Endothelial cell of umbilical vein (primary cell): Measurements from ENCODE around the gene SLC7A4. TPM values are rescaled to one million over a fixed set of nuclear protein-coding genes. Genes with fewer than 3 reads are reported as not detected.

Experiments
- BruUV-seq: library from RNA; stranded (reverse); fragments of 400-500 nt; replicated peaks from 2 replicates; lab custom pipeline; 2021; lab: Mats Ljungman, UMichigan
- CTCF ChIA-PET: fragments of 300-600, 350-600 bp; sonication (Branson Sonifier 250); formaldehyde crosslinking; loops from one replicate; lab custom pipeline; 2021; ENCODE audit warnings: antibody characterized with exemption, inconsistent platforms; lab: Charles Lee
- POLR2A ChIA-PET: fragments of 300-600, 350-600 bp; sonication (Branson Sonifier 250); formaldehyde crosslinking; loops from one replicate; lab custom pipeline; 2021; ENCODE audit warnings: antibody characterized with exemption, inconsistent platforms; lab: Charles Lee
- DNase-seq: peaks from one replicate; pipeline ENCODE4 v3.0.0-alpha.2; 2011; ENCODE audit warnings: low read depth, low spot score
- FAIRE-seq: peaks from 2 replicates; lab custom pipeline; 2011; peaks lifted over from hg19 to GRCh38; lab: Jason Lieb, UNC
- H2AFZ ChIP-seq: 2 replicates; pipeline ENCODE4 v1.6.0; 2012; ENCODE audit warnings: low read depth, low read length, control low read depth, inconsistent platforms
- H3K27ac ChIP-seq: 2 replicates; pipeline ENCODE4 v1.5.1; 2011; ENCODE audit warnings: low read depth, mild to moderate bottlenecking, control low read depth, low read length, moderate library complexity; ENCODE audit not compliant: insufficient read depth
- H3K27me3 ChIP-seq, 2 experiments: 2 replicates each; pipeline versions ENCODE4 v1.6.0 to v1.6.1; 2011; ENCODE audit warnings: low read length in 2 of 2, mixed read lengths in 1 of 2; ENCODE audit not compliant: control insufficient read depth in 2 of 2, insufficient read depth in 2 of 2
- H3K36me3 ChIP-seq, 2 experiments: 2 replicates in 1 of 2; 3 replicates in 1 of 2; pipeline ENCODE4 v1.5.1; 2011; ENCODE audit warnings: low read length in 2 of 2, mild to moderate bottlenecking in 1 of 2, moderate library complexity in 1 of 2; ENCODE audit not compliant: control insufficient read depth in 2 of 2, insufficient read depth in 2 of 2; ENCODE audit errors: extremely low read depth in 1 of 2
- H3K4me1 ChIP-seq: 3 replicates; pipeline ENCODE4 v1.5.1; 2011; ENCODE audit warnings: mild to moderate bottlenecking, low read length; ENCODE audit not compliant: control insufficient read depth, insufficient read depth; ENCODE audit errors: extremely low read depth
- H3K4me2 ChIP-seq: 2 replicates; pipeline ENCODE4 v1.6.1; 2011; ENCODE audit warnings: low read length, control low read depth, mixed read lengths; ENCODE audit not compliant: insufficient read depth
- H3K4me3 ChIP-seq, 3 experiments: fragments of 200-600 bp in 1 of 3; sonication (generic), shearing (Covaris generic) in 1 of 3; replicated peaks in 1 of 3; 2 replicates each; pipeline ENCODE4 v1.5.1; 2011 to 2016; ENCODE audit warnings: control low read depth in 3 of 3, low read length in 3 of 3, mild to moderate bottlenecking in 2 of 3, inconsistent platforms in 1 of 3, low read depth in 1 of 3, moderate library complexity in 1 of 3; ENCODE audit not compliant: insufficient read depth in 1 of 3
- H3K79me2 ChIP-seq: 2 replicates; pipeline ENCODE4 v1.6.0; 2012; ENCODE audit warnings: low read length, inconsistent platforms; ENCODE audit not compliant: control insufficient read depth, insufficient read depth
- H3K9ac ChIP-seq: replicated peaks from 2 replicates; pipeline ENCODE3; 2011; ENCODE audit warnings: low read length, control low read depth; ENCODE audit not compliant: insufficient read depth; ENCODE audit errors: extremely low read depth
- H3K9me1 ChIP-seq: replicated peaks from 3 replicates; pipeline ENCODE4 v1.6.0; 2011; ENCODE audit warnings: mild to moderate bottlenecking, low read length; ENCODE audit not compliant: control insufficient read depth, insufficient read depth; ENCODE audit errors: extremely low read depth
- H3K9me3 ChIP-seq: replicated peaks from 2 replicates; pipeline ENCODE4 v1.5.1; 2012; ENCODE audit warnings: low read length, inconsistent platforms; ENCODE audit not compliant: control insufficient read depth, insufficient read depth
- H4K20me1 ChIP-seq: replicated peaks from 2 replicates; pipeline ENCODE3; 2011; ENCODE audit warnings: mild to moderate bottlenecking, low read length; ENCODE audit not compliant: control insufficient read depth, insufficient read depth; ENCODE audit errors: extremely low read depth
- CTCF ChIP-seq, 2 donors: IDR thresholded peaks; 1 replicate in 1 of 2; 2 replicates in 1 of 2; pipeline ENCODE4 v1.5.1; 2011; ENCODE audit warnings: low read length in 2 of 2, mild to moderate bottlenecking in 2 of 2, moderate library complexity in 2 of 2, control low read depth in 1 of 2, inconsistent platforms in 1 of 2, low read depth in 1 of 2; ENCODE audit not compliant: insufficient read depth in 1 of 2; ENCODE audit errors: extremely low read depth in 1 of 2
- EZH2 ChIP-seq: IDR thresholded peaks from 2 replicates; pipeline ENCODE4 v1.6.1; 2012; ENCODE audit warnings: borderline replicate concordance, low read depth, mild to moderate bottlenecking, moderate library complexity, low read length, inconsistent platforms; ENCODE audit not compliant: severe bottlenecking
- FOS ChIP-seq: IDR thresholded peaks from 2 replicates; pipeline ENCODE4 v1.6.1; 2011; ENCODE audit warnings: mild to moderate bottlenecking, low read length, moderate library complexity, borderline replicate concordance; ENCODE audit not compliant: insufficient read depth
- GATA2 ChIP-seq: IDR thresholded peaks from 2 replicates; pipeline ENCODE4 v1.7.0; 2011; ENCODE audit warnings: low read depth, mild to moderate bottlenecking, moderate library complexity, mixed read lengths, low read length; ENCODE audit not compliant: insufficient read length, insufficient read depth
- JUN ChIP-seq: IDR thresholded peaks from 2 replicates; pipeline ENCODE4 v1.6.1; 2011; ENCODE audit warnings: borderline replicate concordance, low read depth; ENCODE audit not compliant: insufficient read length, insufficient read depth
- MYC ChIP-seq: IDR thresholded peaks from one replicate; pipeline ENCODE4 v1.6.1; 2011; ENCODE audit warnings: mild to moderate bottlenecking, low read depth, low read length
- POLR2A ChIP-seq: IDR thresholded peaks from 2 replicates; pipeline ENCODE4 v1.6.1; 2012; ENCODE audit warnings: low read depth, mild to moderate bottlenecking, control low read depth, low read length
- POLR2AphosphoS5 ChIP-seq: IDR thresholded peaks from 2 replicates; pipeline ENCODE4 v1.6.1; 2012; ENCODE audit warnings: low read depth, mild to moderate bottlenecking, control low read depth, low read length, moderate library complexity; ENCODE audit not compliant: insufficient read depth
- dilution Hi-C: fragments of 300-500 bp; cut with MboI; formaldehyde crosslinking; loops from one replicate; pipeline ENCODE4 v1.15.0; 2019; ENCODE audit warnings: low sequenced_read_pairs; ENCODE audit not compliant: extremely low pct_ligation_motif_present
- intact Hi-C: fragments of 100-400 bp; cut with micrococcal nuclease; formaldehyde crosslinking; loops from one replicate; pipeline ENCODE4 v1.10.0; 2022
- polyA plus RNA-seq, 4 experiments: library from polyadenylated mRNA; depleted of rRNA in 3 of 4; stranded (reverse) in 3 of 4; unstranded in 1 of 4; fragments of >200 nt; gene quantifications; 2 replicates each; pipeline versions ENCODE4 v1.2.1 to v1.2.3, GENCODE V29; 2011 to 2012; ENCODE audit warnings: missing spikeins in 1 of 4
- total RNA-seq: library from RNA; stranded (reverse); gene quantifications from 2 replicates; pipeline ENCODE4 v1.2.3, GENCODE V29; 2021
- TF ChIP-seq, protein P1 (sequence below): IDR thresholded peaks from 2 replicates; pipeline ENCODE4 v1.6.1; 2011; ENCODE audit not compliant: insufficient read depth, insufficient read length

The SLC7A4 gene
- total and polyA plus RNA-seq, 2 donors (not counting 3 experiments of a cell fraction or from before 2014, with no cell fraction given) = not detected

DNA sequence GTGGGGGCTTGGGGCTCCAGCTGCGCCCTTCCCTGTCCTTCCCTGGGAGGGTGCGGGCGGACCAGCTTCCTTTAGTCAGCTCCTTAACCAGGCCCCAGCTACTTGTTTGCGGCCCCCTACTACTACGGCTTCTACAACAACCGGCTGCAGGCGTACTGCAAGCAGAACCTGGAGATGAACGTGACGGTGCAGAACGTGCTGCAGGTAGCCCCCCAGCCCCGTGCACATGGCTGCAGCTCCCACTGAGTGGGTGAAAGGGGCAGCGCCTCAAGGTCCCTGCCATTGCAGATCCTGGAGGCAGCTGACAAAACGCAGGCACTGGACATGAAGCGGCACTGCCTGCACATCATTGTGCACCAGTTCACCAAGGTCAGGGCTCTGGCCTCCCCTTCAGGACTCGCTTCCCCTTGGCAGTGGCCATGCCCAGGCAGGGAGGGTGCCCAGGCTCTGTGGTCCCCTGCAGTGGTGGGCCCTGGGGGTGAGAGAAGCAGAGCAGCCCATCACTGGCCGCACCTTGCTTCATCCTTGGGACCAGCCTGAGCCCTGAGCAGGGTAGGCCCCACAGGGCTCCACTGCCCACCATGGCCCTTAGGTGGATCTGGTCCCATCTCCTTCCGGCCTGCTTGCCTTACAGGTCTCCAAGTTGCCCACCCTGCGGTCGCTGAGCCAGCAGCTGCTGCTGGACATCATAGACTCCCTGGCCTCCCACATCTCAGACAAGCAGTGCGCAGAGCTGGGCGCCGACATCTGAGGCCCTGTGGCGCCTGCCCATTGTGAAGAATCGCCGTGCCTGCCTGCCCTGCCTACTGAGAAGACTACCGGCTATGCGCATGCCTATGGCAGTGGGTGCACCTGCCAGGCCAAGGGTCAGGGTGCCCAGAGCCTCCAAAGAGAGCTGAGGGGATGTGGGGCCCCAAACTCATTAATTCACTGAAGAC lies 35.5 kb downstream of the SLC7A4 start:
- Histone ChIP-seq H3K9ac (no peak overlapping the region), H3K36me3 (peaks cover 5 to 31% of the 10 kb centered on the region in 2 experiments), H3K4me1 (peaks cover 15% of the 10 kb centered on the region), H4K20me1 (no peaks in the 10 kb centered on the region), H3K4me2 (no peak overlapping the region), H3K4me3 (no peak overlapping the region), H3K9me3 (no peaks in the 10 kb centered on the region), H3K27ac (no peak overlapping the region), H3K9me1 (no peaks in the 10 kb centered on the region), H2AFZ (no peak overlapping the region), H3K27me3 (no peaks in the 10 kb centered on the region), H3K79me2 (peaks cover 15% of the 10 kb centered on the region)
- dilution Hi-C loops (no loop called here), intact Hi-C loops (no loop called here)
- ChIA-PET POLR2A (no interaction called here), CTCF (no interaction called here)
- TF ChIP-seq POLR2AphosphoS5 (peak; percentile 7), FOS (no peak), POLR2A (no peak)
- FAIRE-seq (no peak), DNase-seq (no peak)
- BruUV-seq = TSS peak; percentile 3

DNA sequence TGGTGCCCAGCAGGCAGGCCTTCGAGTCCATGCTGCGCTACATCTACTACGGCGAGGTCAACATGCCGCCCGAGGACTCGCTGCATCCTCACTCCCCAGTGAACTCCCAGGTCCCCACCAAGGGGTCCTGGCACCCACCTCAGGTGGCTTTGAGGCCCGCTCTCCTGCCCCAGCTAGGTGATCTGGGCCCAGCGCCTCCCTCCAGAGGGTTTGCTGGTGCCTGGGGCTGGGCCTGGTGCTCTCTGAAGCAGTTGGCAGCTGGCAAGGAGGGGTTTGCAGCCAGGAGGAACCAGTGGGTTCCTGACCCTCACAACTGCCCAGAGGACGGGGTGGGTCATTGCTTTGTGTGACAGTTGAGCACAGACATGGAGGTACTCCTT lies 36.3 kb downstream of the SLC7A4 start:
- no peak overlapping the region for H3K9ac ChIP-seq
- no peak for DNase-seq
- peaks cover 12% of the 10 kb centered on the region for H3K79me2 ChIP-seq
- no peak overlapping the region for H3K27ac ChIP-seq
- H3K27me3 ChIP-seq = no peaks in the 10 kb centered on the region
- no TSS peak for BruUV-seq
- no peak for FAIRE-seq
- H3K4me3 ChIP-seq = no peak overlapping the region
- no peak overlapping the region for H2AFZ ChIP-seq
- no peaks in the 10 kb centered on the region for H3K9me1 ChIP-seq
- intact Hi-C loops = no loop called here
- peaks cover 10% of the 10 kb centered on the region for H3K4me1 ChIP-seq
- no peak overlapping the region for H3K4me2 ChIP-seq
- ChIA-PET POLR2A (no interaction called here), CTCF (no interaction called here)
- TF ChIP-seq MYC (no peak), CTCF (IDR thresholded peaks at IDR 0.05; ENCODE audit: extremely low read depth in 1 of 2, insufficient read depth in 1 of 2, low read depth in 1 of 2, low read length in 2 of 2) (no peak), FOS (no peak), EZH2 (no peak), GATA2 (no peak), JUN (no peak), POLR2A (no peak), POLR2AphosphoS5 (no peak)
- TF ChIP-seq, protein P1, sequence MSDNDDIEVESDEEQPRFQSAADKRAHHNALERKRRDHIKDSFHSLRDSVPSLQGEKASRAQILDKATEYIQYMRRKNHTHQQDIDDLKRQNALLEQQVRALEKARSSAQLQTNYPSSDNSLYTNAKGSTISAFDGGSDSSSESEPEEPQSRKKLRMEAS = no peak
- H4K20me1 ChIP-seq = no peaks in the 10 kb centered on the region
- H3K36me3 ChIP-seq = peaks cover 5 to 34% of the 10 kb centered on the region in 2 experiments
- dilution Hi-C loops = no loop called here
- no peaks in the 10 kb centered on the region for H3K9me3 ChIP-seq
